Measurements from ENCODE around the gene PRX. TPM values are rescaled to one million over a fixed set of nuclear protein-coding genes. Genes with fewer than 3 reads are reported as not detected.

Gene PRX
- total and polyA plus RNA-seq, 9 of the 15 experiments (the other 6 are each of a cell fraction or from before 2014, with no cell fraction given): 0.65 to 3.5 (median 1.7) TPM; not detected in 2

DNA sequence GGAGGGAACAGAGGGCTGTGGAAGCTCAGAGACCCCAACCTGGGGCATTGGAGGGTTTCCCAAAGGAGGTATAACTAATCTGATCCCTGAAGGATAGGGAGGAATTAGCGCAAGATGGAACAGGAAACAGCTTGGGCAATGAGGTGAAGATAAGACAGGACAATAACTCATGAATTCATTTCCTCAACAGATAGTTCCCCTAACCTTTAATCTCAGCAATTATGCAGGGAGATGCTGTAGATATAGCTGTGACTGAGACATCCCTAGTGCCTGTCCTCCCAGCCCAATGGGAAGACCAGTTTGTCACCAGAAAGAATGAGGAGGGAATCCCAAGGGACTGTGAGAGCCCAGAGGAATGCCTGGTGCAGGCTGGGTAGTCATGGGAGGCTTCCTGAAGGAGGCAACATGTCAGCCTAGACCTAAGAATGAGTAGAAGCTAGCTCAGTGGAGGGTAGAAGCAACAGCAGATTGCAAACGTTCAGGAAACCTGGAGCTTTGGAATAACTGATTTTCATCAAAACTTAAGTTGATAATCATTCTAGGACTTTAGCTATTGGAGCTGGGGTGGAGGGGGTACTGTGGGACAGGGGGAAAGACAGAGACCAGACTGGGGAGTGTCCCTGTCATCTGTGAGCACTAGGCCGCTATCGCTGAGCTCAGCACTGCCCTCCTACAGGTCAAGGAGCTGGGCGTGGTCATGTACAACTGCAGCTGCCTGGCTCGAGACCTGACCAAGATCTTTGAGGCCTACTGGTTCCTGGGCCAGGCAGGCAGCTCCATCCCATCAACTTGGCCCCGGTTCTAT, 42.0 kb downstream of the PRX start (continued):
- TF ChIP-seq, protein P1, sequence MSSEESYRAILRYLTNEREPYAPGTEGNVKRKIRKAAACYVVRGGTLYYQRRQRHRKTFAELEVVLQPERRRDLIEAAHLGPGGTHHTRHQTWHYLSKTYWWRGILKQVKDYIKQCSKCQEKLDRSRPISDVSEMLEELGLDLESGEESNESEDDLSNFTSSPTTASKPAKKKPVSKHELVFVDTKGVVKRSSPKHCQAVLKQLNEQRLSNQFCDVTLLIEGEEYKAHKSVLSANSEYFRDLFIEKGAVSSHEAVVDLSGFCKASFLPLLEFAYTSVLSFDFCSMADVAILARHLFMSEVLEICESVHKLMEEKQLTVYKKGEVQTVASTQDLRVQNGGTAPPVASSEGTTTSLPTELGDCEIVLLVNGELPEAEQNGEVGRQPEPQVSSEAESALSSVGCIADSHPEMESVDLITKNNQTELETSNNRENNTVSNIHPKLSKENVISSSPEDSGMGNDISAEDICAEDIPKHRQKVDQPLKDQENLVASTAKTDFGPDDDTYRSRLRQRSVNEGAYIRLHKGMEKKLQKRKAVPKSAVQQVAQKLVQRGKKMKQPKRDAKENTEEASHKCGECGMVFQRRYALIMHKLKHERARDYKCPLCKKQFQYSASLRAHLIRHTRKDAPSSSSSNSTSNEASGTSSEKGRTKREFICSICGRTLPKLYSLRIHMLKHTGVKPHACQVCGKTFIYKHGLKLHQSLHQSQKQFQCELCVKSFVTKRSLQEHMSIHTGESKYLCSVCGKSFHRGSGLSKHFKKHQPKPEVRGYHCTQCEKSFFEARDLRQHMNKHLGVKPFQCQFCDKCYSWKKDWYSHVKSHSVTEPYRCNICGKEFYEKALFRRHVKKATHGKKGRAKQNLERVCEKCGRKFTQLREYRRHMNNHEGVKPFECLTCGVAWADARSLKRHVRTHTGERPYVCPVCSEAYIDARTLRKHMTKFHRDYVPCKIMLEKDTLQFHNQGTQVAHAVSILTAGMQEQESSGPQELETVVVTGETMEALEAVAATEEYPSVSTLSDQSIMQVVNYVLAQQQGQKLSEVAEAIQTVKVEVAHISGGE (CRISPR knock-in tag; IDR thresholded peaks at IDR 0.05): no peak
- TF ChIP-seq, protein P2, sequence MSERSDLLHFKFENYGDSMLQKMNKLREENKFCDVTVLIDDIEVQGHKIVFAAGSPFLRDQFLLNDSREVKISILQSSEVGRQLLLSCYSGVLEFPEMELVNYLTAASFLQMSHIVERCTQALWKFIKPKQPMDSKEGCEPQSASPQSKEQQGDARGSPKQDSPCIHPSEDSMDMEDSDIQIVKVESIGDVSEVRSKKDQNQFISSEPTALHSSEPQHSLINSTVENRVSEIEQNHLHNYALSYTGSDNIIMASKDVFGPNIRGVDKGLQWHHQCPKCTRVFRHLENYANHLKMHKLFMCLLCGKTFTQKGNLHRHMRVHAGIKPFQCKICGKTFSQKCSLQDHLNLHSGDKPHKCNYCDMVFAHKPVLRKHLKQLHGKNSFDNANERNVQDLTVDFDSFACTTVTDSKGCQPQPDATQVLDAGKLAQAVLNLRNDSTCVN (CRISPR knock-in tag; IDR thresholded peaks at IDR 0.05): no peak
- TF ChIP-seq MCM5 (IDR thresholded peaks at IDR 0.05; ENCODE audit: low read depth): no peak
- TF ChIP-seq KLF13 (tag; IDR thresholded peaks at IDR 0.05; ENCODE audit: borderline replicate concordance, low read depth): peak; percentile 41; the same call in 1 of the 2 replicates
- TF ChIP-seq GMEB1 (CRISPR knock-in tag; IDR thresholded peaks at IDR 0.05): no peak
- TF ChIP-seq, protein P3, sequence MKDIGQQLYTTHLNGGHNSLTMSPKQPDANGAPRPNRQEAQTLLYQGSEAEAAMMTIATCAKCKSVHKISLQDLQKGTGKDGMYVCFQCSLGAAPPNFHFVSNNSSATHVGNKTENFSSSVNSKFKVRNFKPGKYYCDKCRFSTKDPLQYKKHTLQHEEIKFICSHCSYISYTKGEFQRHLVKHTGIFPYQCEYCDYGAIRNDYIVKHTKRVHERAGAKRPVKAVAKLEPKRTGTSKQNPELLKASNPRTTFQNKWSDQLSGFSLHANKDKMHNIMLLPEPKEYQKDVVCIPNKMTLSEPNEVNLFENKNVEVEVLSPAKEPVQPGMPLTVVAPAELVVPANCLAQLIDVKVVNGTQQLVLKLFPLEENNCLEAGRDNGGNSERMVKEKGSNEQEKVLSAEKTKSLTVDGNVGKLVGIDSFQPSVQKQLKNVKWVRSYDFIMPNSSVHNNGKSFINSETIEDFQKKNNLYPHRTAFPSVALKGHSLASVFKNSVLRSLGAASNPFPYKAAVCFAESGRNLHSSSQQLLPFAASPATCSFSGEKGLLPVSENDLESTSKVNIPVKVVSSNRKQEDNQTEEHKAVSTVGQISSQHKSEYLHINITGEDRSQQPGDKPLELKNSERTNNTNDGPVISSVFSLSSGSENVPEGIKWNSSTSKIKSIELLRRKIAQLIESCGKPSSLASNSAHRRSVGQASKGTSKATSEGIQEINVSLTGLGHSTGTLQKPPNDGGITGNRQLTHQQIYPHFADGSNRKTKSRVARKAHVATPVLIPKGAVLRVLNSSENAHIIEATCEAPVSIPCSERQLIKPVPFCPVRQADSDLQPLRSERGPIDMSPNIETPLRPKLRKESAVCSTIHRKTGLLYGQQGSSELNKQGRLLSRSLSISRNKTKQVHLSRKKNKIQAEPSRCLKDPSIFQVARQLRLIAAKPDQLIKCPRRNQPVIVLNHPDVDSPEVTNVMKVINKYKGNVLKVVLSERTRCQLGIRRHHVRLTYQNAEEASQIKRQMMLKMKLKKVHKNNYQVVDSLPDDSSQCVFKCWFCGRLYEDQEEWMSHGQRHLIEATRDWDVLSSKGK (CRISPR knock-in tag; IDR thresholded peaks at IDR 0.05): no peak
- TF ChIP-seq ZBTB33 (CRISPR knock-in tag; IDR thresholded peaks at IDR 0.05): no peak
- no peak for TF ChIP-seq JUND (IDR thresholded peaks at IDR 0.05; ENCODE audit: borderline replicate concordance, low read depth, low read length)
- 0 out of 3 replicates have a peak, but pooled peaks have one; percentile 8 for TF ChIP-seq JUND (tag; IDR thresholded peaks at IDR 0.05; ENCODE audit: borderline replicate concordance, low read depth, low read length)
- 0 out of 2 replicates have a peak, but pooled peaks have one; percentile 36 for TF ChIP-seq ADNP (tag; IDR thresholded peaks at IDR 0.05)
- TF ChIP-seq RHOXF2B (CRISPR knock-in tag; conservative IDR thresholded peaks at IDR 0.05): no peak
- no peak for TF ChIP-seq TAF15 (IDR thresholded peaks at IDR 0.05; ENCODE audit: low read depth, low read length)
- no peak for TF ChIP-seq FOXA3 (CRISPR knock-in tag; conservative IDR thresholded peaks at IDR 0.05 in 1 of 2, IDR thresholded peaks at IDR 0.05 in 1 of 2)
